WTC11 (cell line): ENCODE results near the gene ANKRD11.

Experiments used
- CTCF ChIP-seq: fragments of 200-600 bp; IDR thresholded peaks from 2 replicates; pipeline ENCODE4 v1.8.0; 2022; ENCODE audit warnings: antibody characterized with exemption
- ESRRA ChIP-seq: sonication (generic); formaldehyde crosslinking; IDR thresholded peaks from 2 replicates; pipeline ENCODE4 v1.8.1; 2022; ENCODE audit warnings: mild to moderate bottlenecking, missing genetic modification reagents, borderline replicate concordance
- MAX ChIP-seq: sonication (generic); formaldehyde crosslinking; IDR thresholded peaks from 2 replicates; pipeline ENCODE4 v1.8.0; 2022; ENCODE audit warnings: mild to moderate bottlenecking, missing genetic modification reagents
- NR1H2 ChIP-seq: sonication (generic); formaldehyde crosslinking; IDR thresholded peaks from 2 replicates; pipeline ENCODE4 v1.9.0; 2021; ENCODE audit warnings: mild to moderate bottlenecking, moderate library complexity, missing genetic modification reagents
- PRDM15 ChIP-seq: sonication (generic); formaldehyde crosslinking; IDR thresholded peaks from 2 replicates; pipeline ENCODE4 v1.8.0; 2022; ENCODE audit warnings: missing genetic modification reagents
- USF2 ChIP-seq: sonication (generic); formaldehyde crosslinking; IDR thresholded peaks from 2 replicates; pipeline ENCODE4 v1.8.1; 2023; ENCODE audit warnings: mild to moderate bottlenecking, missing genetic modification reagents, moderate library complexity
- ZNF671 ChIP-seq: fragments of 250-450 bp; sonication (Bioruptor Pico); IDR thresholded peaks from 2 replicates; pipeline ENCODE4 v1.8.0; 2021; ENCODE audit warnings: mild to moderate bottlenecking
- ZSCAN18 ChIP-seq: fragments of 250-450 bp; sonication (Bioruptor Pico); IDR thresholded peaks from 2 replicates; pipeline ENCODE4 v2.1.2; 2022; ENCODE audit warnings: mild to moderate bottlenecking, moderate library complexity

- TF ChIP-seq CTCF (no peak), ZNF671 (CRISPR knock-in tag) (no peak), NR1H2 (CRISPR knock-in tag) (no peak), USF2 (CRISPR knock-in tag) (no peak), ESRRA (CRISPR knock-in tag) (no peak), ZSCAN18 (CRISPR knock-in tag) (no peak), PRDM15 (no peak), MAX (CRISPR knock-in tag) (no peak)
Observed at GRCh38 chr16:89392881-89393737, 97.3 kb downstream of the ANKRD11 start.
